H1 (cell line): ENCODE data around the gene MACROD2.

Experiments
- BACH1 ChIP-seq: IDR thresholded peaks from 2 replicates; pipeline ENCODE4 v1.6.1; 2012; ENCODE audit warnings: low read length, improper control_type of control experiment
- GABPA ChIP-seq: IDR thresholded peaks from 2 replicates; pipeline ENCODE4 v1.6.1; 2011; ENCODE audit warnings: mild to moderate bottlenecking, low read length, moderate library complexity, borderline replicate concordance; ENCODE audit not compliant: insufficient read depth
- RAD21 ChIP-seq, 2 experiments: IDR thresholded peaks in 1 of 2; conservative IDR thresholded peaks in 1 of 2; 2 replicates each; pipeline ENCODE4 v1.6.1; 2011; ENCODE audit warnings: low read depth in 2 of 2, low read length in 2 of 2, improper control_type of control experiment in 1 of 2, inconsistent platforms in 1 of 2, mild to moderate bottlenecking in 1 of 2, moderate library complexity in 1 of 2
- SP2 ChIP-seq: IDR thresholded peaks from 2 replicates; pipeline ENCODE4 v1.6.1; 2012; ENCODE audit warnings: mild to moderate bottlenecking, low read length, inconsistent platforms
- TEAD4 ChIP-seq: IDR thresholded peaks from 2 replicates; pipeline ENCODE4 v1.6.1; 2012; ENCODE audit warnings: low read depth, low read length, inconsistent platforms, mixed read lengths
- ZNF274 ChIP-seq: IDR thresholded peaks from 2 replicates; pipeline ENCODE4 v1.7.0; 2012; ENCODE audit warnings: low read length, borderline replicate concordance; ENCODE audit errors: extremely low read depth
- TF ChIP-seq, protein P1 (sequence below), 3 experiments: IDR thresholded peaks; 1 replicate in 2 of 3; 2 replicates in 1 of 3; pipeline versions ENCODE4 v1.5.1 to v1.6.1; 2011; ENCODE audit warnings: low read length in 3 of 3, mild to moderate bottlenecking in 3 of 3, inconsistent platforms in 2 of 3, low read depth in 1 of 3, moderate library complexity in 1 of 3; ENCODE audit not compliant: insufficient read depth in 1 of 3; ENCODE audit errors: control extremely low read depth in 1 of 3

DNA sequence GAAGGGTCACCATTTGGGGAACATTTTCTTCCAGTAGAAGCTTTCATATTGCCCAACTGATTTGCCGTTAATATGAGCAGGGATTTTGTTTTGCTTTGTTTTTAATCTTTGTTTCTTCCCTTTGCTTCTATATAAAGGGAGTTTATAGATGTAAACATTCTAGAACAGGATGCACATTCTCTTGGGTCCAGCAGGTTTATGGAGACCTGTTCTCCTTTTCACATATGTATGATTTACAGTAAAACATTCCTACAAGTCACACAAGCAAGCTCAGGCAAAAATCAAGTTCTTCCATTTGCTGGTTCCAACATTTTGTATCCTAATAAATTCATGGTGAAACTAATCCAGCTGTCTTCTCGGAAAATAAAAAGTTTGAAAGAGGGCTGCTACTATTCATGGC is 1424.5 kb downstream of the MACROD2 start:
- TF ChIP-seq BACH1, result no peak
- TF ChIP-seq, protein P1, sequence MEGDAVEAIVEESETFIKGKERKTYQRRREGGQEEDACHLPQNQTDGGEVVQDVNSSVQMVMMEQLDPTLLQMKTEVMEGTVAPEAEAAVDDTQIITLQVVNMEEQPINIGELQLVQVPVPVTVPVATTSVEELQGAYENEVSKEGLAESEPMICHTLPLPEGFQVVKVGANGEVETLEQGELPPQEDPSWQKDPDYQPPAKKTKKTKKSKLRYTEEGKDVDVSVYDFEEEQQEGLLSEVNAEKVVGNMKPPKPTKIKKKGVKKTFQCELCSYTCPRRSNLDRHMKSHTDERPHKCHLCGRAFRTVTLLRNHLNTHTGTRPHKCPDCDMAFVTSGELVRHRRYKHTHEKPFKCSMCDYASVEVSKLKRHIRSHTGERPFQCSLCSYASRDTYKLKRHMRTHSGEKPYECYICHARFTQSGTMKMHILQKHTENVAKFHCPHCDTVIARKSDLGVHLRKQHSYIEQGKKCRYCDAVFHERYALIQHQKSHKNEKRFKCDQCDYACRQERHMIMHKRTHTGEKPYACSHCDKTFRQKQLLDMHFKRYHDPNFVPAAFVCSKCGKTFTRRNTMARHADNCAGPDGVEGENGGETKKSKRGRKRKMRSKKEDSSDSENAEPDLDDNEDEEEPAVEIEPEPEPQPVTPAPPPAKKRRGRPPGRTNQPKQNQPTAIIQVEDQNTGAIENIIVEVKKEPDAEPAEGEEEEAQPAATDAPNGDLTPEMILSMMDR (IDR thresholded peaks at IDR 0.05; ENCODE audit: control extremely low read depth in 1 of 3, insufficient read depth in 1 of 3, low read depth in 1 of 3, low read length in 3 of 3), result no peak
- no peak for TF ChIP-seq GABPA
- no peak for TF ChIP-seq TEAD4
- TF ChIP-seq ZNF274, result no peak
- no peak for TF ChIP-seq SP2
- TF ChIP-seq RAD21 (IDR thresholded peaks at IDR 0.05 in 1 of 2, conservative IDR thresholded peaks at IDR 0.05 in 1 of 2; ENCODE audit: low read depth in 2 of 2, low read length in 2 of 2), result no peak
